BLaER1 (cell line): ENCODE measurements around the gene ACADS.
A peak's percentile ranks its signal among the peaks of the same experiment; 100 is the strongest.

Experiments used
- H3K27ac ChIP-seq: shearing (Covaris generic); formaldehyde crosslinking; 2 replicates; pipeline ENCODE4 v1.8.1; 2022
- H3K27me3 ChIP-seq: shearing (Covaris generic); formaldehyde crosslinking; 2 replicates; pipeline ENCODE4 v1.8.1; 2022
- H3K36me3 ChIP-seq: shearing (Covaris generic); formaldehyde crosslinking; 2 replicates; pipeline ENCODE4 v1.8.1; 2022
- H3K4me1 ChIP-seq: shearing (Covaris generic); formaldehyde crosslinking; 2 replicates; pipeline ENCODE4 v1.8.1; 2022
- H3K4me2 ChIP-seq: shearing (Covaris generic); formaldehyde crosslinking; 2 replicates; pipeline ENCODE4 v1.8.1; 2022
- H3K4me3 ChIP-seq: shearing (Covaris generic); formaldehyde crosslinking; 2 replicates; pipeline ENCODE4 v1.8.1; 2022
- H3K9ac ChIP-seq: shearing (Covaris generic); formaldehyde crosslinking; 2 replicates; pipeline ENCODE4 v1.8.1; 2022
- H3K9me3 ChIP-seq: shearing (Covaris generic); formaldehyde crosslinking; 2 replicates; pipeline ENCODE4 v1.8.1; 2022
- H4K20me1 ChIP-seq: shearing (Covaris generic); formaldehyde crosslinking; 2 replicates; pipeline ENCODE4 v1.8.1; 2022
- Cebpa-rat ChIP-seq: shearing (Covaris generic); IDR thresholded peaks from 2 replicates; pipeline ENCODE4 v1.8.1; 2022

Gene ACADS

DNA sequence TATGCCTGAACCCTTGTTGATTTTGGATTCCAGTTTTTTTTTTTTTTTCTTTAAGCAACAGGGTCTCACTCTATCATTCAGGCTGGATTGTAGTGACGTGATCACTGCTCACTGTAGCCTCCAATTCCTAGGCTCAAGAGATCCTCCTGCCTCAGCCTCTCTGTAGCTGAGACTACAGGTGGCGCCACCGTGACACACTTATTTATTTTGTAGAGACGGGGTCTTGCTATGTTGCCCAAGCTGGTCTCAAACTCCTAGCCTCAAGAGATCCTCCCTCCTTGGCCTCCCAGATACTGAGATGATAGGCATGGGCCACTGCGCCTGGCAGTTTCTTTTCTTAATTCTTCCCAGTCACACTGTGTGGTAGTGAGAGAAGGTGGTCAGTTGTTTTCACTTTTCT, 25.2 kb downstream of the ACADS start:
- TF ChIP-seq Cebpa-rat, result no peak
- no peaks in the 10 kb centered on the region for H3K36me3 ChIP-seq
- H3K27ac ChIP-seq, result no peak overlapping the region

DNA sequence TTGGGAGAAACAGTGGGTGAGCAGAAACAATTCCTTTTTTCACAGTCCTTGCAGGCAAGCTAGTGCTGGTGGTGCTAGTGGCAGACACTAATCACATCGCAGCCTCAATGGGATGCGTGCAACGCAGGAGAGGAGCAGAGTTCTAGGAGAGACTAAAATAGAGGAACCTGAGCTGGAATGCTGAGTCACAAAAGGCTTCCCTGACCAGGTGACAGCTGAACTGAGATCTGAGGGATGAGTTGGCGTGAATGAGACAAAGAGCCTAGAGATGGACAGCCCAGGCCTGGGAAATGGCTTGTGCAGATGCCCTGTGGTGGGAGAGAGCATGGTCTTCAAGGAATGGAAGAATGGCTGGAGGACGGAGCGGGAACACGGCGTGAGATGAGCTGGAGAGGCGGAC, 25.8 kb downstream of the ACADS start:
- Histone ChIP-seq H3K4me2 (no peak overlapping the region), H3K36me3 (no peaks in the 10 kb centered on the region), H3K27ac (no peak overlapping the region), H3K4me1 (no peaks in the 10 kb centered on the region), H3K4me3 (no peak overlapping the region), H3K9ac (no peak overlapping the region), H3K9me3 (peaks cover 11% of the 10 kb centered on the region), H3K27me3 (no peaks in the 10 kb centered on the region), H4K20me1 (no peaks in the 10 kb centered on the region)
- TF ChIP-seq Cebpa-rat, result no peak

More for the DNA sequence above, 25.2 kb downstream of the ACADS start:
- no peaks in the 10 kb centered on the region for H4K20me1 ChIP-seq
- no peaks in the 10 kb centered on the region for H3K4me1 ChIP-seq
- H3K4me3 ChIP-seq, result no peak overlapping the region
- no peak overlapping the region for H3K4me2 ChIP-seq
- H3K9me3 ChIP-seq, result peaks cover 11% of the 10 kb centered on the region
- H3K9ac ChIP-seq, result no peak overlapping the region
- H3K27me3 ChIP-seq, result no peaks in the 10 kb centered on the region

DNA sequence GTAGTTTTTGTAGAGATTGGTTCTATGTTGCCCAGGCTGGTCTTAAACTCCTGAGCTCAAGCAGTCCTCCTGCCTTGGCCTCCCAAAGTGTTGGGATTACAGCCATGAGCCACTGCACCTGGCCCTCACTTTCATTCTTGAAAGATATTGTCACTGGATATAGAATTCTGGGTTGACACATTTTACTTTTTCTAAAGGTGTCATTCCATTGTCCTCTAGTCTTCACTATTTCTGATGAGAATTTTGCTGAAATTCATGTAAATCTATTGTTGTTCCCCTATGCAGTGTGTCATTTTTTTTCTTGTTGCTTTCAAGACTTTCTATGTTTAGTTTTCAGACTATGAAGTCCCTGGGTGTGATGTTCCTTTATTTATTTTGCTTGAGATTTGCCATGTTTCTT, 29.2 kb downstream of the ACADS start:
- peaks cover 28% of the 10 kb centered on the region for H4K20me1 ChIP-seq
- peaks cover 31% of the 10 kb centered on the region for H3K27me3 ChIP-seq
- TF ChIP-seq Cebpa-rat, result no peak

DNA sequence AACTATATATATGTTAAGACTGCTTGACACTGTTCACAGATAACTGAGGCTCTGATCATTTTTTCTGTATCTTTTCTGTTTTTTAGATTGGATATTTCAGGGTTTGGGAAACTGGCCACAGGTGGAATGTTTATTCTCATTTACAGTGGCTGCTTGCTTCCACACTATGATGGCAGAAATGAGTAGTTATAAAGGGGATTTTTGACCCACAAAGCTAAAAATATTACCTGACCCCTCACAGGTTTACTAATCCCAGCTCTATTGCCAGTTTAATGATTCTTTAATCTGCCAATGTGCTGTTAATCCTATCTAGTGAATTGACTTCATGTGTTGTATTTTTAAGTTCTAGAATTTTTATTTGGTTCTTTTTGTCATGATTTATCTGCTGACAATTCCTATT, 29.6 kb downstream of the ACADS start:
- H3K9me3 ChIP-seq, result peaks cover 11% of the 10 kb centered on the region
- peaks cover 15% of the 10 kb centered on the region for H3K4me1 ChIP-seq
- no peak overlapping the region for H3K4me2 ChIP-seq
- H3K9ac ChIP-seq, result no peak overlapping the region
- no peaks in the 10 kb centered on the region for H3K36me3 ChIP-seq
- TF ChIP-seq Cebpa-rat, result no peak
- H3K27me3 ChIP-seq, result peaks cover 36% of the 10 kb centered on the region
- no peak overlapping the region for H3K27ac ChIP-seq
- peaks cover 33% of the 10 kb centered on the region for H4K20me1 ChIP-seq
- H3K4me3 ChIP-seq, result no peak overlapping the region

More for the DNA sequence above, 29.2 kb downstream of the ACADS start:
- H3K36me3 ChIP-seq, result no peaks in the 10 kb centered on the region
- H3K27ac ChIP-seq, result no peak overlapping the region
- H3K4me3 ChIP-seq, result no peak overlapping the region
- H3K9ac ChIP-seq, result no peak overlapping the region
- peaks cover 10% of the 10 kb centered on the region for H3K4me1 ChIP-seq
- H3K4me2 ChIP-seq, result no peak overlapping the region
- peaks cover 11% of the 10 kb centered on the region for H3K9me3 ChIP-seq

DNA sequence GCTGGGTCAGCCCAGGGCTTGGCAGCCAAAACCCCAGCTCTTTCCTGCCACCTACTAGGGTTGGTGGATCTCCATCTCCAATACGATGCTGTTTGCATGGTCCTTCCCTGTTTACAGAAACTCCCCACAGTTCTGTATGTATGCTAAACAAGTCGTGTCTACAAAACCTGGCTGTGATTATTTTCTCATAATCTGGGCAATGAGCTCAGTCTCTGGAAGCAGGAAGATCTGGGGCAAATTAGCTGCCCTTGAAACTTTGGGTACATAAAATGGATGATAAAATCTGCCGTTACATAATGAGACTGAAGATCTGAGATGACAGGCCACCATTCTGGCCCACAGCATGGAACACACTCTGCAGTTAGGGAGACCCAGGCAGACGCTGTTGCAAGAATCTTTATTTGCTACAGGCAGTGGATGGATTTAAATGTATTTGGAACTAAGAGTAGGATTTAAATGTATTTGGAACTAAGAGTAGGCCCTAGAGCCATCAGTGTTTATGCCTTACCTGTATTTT, 31.7 kb downstream of the ACADS start:
- H3K9ac ChIP-seq, result no peak overlapping the region
- H3K9me3 ChIP-seq, result peaks cover 11% of the 10 kb centered on the region
- H3K36me3 ChIP-seq, result peaks cover 16% of the 10 kb centered on the region; the same call in 1 of the 2 replicates
- no peak overlapping the region for H3K27ac ChIP-seq
- H3K4me1 ChIP-seq, result peaks cover 23% of the 10 kb centered on the region
- H3K4me2 ChIP-seq, result no peak overlapping the region
- H4K20me1 ChIP-seq, result peaks cover 53% of the 10 kb centered on the region
- no peak for TF ChIP-seq Cebpa-rat
- no peak overlapping the region for H3K4me3 ChIP-seq
- peaks cover 56% of the 10 kb centered on the region for H3K27me3 ChIP-seq

DNA sequence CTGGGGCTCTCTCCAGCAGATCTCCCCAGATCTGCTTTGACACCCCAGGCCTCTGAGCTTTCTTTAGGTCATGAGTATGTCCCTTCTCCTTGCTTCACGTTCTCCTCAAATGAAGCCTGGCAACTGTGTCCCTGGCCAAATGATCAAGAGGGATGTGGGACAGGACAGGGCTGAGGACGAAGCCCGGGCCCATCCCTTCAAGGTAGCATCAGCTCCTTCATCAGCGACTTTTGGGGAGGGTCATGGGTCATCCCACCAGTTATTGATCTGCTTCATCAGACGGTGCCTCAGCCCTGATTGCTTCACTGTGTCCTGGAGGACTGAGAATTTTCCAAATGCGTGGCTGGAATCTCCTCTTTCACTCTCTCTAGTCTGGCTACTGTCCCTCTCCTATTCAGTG, 32.3 kb downstream of the ACADS start:
- Histone ChIP-seq H3K9me3 (peaks cover 11% of the 10 kb centered on the region), H3K36me3 (peaks cover 20% of the 10 kb centered on the region)

DNA sequence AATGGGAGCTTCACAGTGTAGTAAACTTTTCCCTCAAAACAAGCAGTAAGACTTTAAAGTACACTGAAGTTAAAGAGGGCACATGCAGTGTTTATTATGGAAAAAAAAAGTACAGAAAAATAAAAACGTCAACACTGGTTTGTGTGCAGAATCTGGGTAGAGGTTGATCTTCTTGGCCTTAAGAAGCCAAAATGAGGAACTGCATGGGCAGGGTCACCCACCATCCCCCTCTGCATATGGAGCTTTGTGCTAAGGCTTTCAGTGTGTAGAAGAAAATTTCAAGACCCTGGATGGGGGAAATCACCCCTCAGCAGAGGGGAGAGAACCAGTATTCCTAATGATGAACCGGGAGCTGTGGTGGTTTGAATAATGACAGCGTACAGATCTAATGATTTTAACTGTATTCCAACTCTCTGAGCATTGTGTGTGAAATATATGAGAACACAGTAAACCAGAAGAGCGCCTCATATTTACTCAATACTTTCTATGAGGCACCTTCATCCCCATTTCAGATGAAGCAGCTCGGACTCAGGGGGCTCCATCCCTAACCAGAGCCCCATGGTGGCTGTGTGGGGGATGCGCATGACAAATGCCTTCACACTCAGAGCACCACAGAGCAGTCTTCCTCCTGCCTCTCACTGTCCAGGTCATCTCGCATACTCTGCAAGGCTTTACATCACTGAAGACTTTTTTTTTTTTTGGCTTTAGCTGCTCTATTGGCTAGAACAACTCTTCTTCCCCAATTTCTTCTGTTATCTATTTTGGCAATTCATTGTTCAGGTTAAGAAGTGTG, 33.4 kb downstream of the ACADS start:
- H3K27me3 ChIP-seq, result peaks cover 66% of the 10 kb centered on the region
- no peak overlapping the region for H3K4me3 ChIP-seq
- H3K4me1 ChIP-seq, result peaks cover 23% of the 10 kb centered on the region
- no peak overlapping the region for H3K27ac ChIP-seq
- peaks cover 70% of the 10 kb centered on the region for H4K20me1 ChIP-seq
- H3K4me2 ChIP-seq, result peak overlapping the region; percentile 80
- H3K36me3 ChIP-seq, result peaks cover 31% of the 10 kb centered on the region
- TF ChIP-seq Cebpa-rat, result no peak
- H3K9ac ChIP-seq, result no peak overlapping the region
- H3K9me3 ChIP-seq, result peaks cover 11% of the 10 kb centered on the region

More for the DNA sequence above, 32.3 kb downstream of the ACADS start:
- Histone ChIP-seq H3K9ac (no peak overlapping the region), H4K20me1 (peaks cover 60% of the 10 kb centered on the region), H3K27me3 (peaks cover 61% of the 10 kb centered on the region), H3K4me2 (no peak overlapping the region), H3K4me3 (no peak overlapping the region), H3K27ac (no peak overlapping the region), H3K4me1 (peaks cover 23% of the 10 kb centered on the region)
- TF ChIP-seq Cebpa-rat, result no peak

DNA sequence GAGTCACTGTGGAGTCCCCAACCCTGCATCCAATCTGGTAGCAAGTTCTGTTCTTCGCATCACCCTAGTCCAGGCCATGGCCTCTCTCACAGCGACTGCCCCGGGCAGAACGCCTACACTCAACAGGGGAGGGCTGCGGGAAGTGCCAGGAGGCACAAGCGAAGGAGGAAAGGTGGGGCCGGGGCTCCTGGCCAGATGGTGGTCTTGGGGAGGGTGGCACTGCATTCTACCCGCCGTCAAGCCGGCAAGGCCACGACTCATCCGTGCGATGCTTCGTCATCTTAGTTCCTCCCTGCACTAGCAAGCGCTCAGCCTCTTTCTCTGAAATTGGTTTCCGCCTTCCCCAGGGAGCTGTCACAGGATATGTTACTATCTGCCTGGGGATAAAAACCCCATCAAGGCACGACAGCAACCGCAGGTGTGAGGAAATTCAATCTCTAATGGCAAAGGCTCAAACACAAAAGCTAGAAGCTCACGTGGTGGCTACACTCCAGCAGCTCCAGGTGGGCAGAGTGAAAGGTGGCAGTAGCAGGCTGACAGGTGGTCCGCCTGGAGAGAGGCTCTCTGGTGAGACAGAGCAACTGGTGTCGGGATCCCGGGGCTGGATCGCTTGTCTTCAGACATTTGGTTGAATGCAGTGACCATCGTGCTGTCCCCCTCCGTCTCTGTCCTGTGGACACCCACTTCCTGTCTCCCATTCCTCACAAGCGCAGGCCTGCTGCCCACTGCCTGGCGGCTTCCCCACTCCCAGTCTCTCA, 34.1 kb downstream of the ACADS start:
- H3K9ac ChIP-seq, result no peak overlapping the region
- H3K4me1 ChIP-seq, result peaks cover 23% of the 10 kb centered on the region
- H3K27ac ChIP-seq, result no peak overlapping the region
- 0 out of 2 replicates have a peak, but pooled peaks have one; percentile 13 for TF ChIP-seq Cebpa-rat
- no peak overlapping the region for H3K4me3 ChIP-seq
- peaks cover 66% of the 10 kb centered on the region for H3K27me3 ChIP-seq
- peaks cover 78% of the 10 kb centered on the region for H4K20me1 ChIP-seq
- H3K9me3 ChIP-seq, result peaks cover 6% of the 10 kb centered on the region; the same call in 1 of the 2 replicates
- peaks cover 39% of the 10 kb centered on the region for H3K36me3 ChIP-seq
- H3K4me2 ChIP-seq, result peak overlapping the region; percentile 80

DNA sequence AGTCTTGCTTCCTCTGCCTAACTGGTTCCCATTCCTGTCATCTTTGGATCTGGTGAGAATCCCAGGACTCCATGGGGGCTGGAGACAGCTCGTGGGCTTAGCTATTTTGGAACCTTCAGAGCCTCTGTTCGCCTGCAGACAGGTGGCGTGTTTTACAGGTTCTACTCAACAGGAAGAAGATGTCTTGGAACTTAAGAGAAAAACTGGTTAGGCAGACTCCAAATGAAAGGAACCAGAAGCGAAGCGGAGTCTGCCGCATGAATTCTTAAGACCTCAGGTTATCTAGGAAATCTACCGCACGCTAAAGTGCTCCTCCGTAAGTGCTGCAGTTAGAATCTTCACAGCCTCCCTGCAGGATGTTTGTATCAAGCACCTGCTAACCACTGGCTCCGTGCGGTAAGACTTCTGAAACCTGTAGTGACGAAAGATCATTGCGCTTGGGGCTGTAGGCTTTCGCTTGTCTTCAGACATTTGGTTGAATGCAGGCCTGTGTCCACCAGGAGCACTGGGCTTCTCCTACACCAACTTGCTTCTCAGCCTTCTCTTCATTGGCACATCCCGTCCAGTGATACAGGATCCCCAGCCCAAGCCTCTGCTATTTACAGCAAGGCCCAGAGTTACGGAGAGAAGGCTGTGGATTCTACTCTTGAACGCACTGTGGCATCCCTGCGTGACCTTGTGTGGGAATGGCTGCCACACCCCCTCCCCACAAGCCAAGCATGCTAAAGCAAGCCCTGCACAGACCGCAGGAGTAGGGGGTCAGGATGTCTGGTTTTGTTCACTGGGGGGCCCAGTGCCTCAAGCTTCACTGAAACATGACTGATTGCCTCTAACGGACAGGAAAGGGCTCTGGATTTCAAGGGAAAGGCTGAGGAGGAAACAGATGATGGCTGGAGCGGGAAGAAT, 35.0 kb downstream of the ACADS start:
- Histone ChIP-seq H3K4me2 (peak overlapping the region; percentile 80), H3K27me3 (peaks cover 66% of the 10 kb centered on the region), H4K20me1 (peaks cover 86% of the 10 kb centered on the region), H3K4me1 (peaks cover 23% of the 10 kb centered on the region), H3K36me3 (peaks cover 47% of the 10 kb centered on the region), H3K9me3 (no peaks in the 10 kb centered on the region), H3K27ac (no peak overlapping the region), H3K4me3 (no peak overlapping the region), H3K9ac (no peak overlapping the region)
- TF ChIP-seq Cebpa-rat, result no peak
